HG03378 (cell line): Measurements from ENCODE around the gene CDKAL1.
A peak's percentile ranks its signal among the peaks of the same experiment; 100 is the strongest.

Source experiments
- ATAC-seq: cut with Tn5 transposase; IDR thresholded peaks from one replicate; pipeline ENCODE4 v1.9.1; 2021; ENCODE audit warnings: mild to moderate bottlenecking, moderate library complexity; ENCODE audit not compliant: unreplicated experiment

Gene CDKAL1

GRCh38 chr6:21151119-21151518 is 616.9 kb downstream of the CDKAL1 start:
- ATAC-seq = no peak

DNA sequence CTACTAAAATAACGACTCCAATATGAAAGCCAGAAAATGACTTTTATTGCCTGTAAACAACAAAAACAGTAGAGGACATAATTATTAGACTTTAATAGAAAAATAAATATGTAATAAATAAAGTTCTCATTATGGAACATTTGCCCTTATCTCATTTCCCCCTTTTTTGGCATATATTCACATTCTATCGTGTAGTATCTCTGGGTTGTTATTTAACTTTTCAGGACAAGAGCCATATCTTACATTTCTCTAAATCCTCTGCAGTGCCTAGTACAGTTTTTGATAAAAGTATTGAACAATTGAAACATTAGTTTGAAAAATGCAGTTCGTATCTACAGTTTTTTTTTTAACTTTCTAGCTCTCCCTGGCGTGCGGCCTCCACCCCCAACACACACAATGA is 617.3 kb downstream of the CDKAL1 start:
- no peak for ATAC-seq

GRCh38 chr6:21157186-21157929 is 623.1 kb downstream of the CDKAL1 start:
- peak; percentile 73 for ATAC-seq

GRCh38 chr6:21158149-21158548 is 623.9 kb downstream of the CDKAL1 start:
- no peak for ATAC-seq

DNA sequence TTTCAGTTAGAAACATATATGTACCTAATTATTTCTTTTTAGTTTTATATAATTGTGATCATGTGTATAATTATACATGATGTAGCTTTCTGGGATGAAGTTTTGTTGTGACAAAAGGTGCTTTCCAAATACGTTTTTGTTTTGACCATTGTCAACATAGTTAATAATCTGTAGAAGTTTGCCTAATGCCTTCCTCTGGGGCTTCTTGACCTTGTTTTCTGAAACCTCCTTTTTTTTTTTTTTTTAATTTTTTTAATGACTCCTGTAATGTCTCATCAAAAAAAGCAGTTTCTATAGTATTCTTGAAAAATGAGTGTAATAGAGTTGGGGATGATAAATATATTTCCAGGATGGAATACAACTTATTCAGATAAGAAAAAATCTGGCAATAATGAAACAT is 624.6 kb downstream of the CDKAL1 start:
- peak; percentile 53 for ATAC-seq

GRCh38 chr6:21159465-21159864 is 625.2 kb downstream of the CDKAL1 start:
- ATAC-seq = no peak

DNA sequence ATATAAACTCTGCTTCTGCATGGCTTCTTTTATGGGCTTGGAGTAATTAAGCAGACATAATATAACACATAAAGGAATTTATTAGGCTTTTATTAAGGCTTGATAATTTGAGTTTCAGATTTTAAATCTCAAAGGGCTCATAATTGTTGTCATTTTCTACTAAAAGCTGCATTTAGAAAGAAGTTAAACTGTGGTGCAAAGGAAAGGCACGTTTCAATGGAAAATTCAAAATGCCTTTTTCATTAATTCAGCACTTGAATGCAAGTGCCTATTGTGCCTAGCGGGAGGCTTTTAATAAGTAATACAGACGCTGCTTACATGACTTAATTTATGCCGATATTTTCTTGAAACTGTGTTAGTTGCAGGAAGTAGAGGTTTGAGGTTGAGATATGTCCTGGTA is 627.5 kb downstream of the CDKAL1 start:
- no peak for ATAC-seq

DNA sequence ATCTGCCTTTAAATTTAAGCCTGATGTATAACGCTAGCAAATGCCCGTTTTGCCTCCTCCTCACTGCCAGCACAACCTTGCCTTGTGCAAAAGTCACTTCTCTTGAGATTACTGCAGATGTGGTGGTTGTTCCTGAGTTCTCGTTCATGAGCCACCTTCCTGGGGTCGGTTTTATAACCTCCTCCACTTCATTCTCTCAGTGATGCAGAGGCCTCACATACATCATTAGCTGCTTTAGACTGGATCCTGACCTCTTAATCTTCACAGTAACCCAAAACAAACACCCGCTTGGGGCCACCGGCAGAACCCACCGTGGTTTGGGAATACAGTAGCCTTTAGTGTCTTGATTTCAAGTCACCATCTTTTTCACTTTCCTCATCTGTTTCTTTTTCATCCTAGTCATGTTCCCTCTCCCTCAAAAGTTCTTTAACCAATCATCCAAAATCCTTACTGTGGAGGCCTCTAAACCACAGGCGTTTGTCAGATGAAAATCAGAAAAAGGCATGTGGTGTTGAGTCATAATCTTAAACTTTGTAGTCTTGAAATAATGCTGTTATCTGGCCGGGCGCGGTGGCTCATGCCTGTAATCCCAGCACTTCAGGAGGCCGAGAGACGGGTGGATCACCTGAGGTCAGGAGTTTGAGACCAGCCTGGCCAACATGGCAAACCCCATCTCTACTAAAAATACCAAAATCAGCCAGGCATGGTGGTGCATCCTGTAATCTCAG is 629.0 kb downstream of the CDKAL1 start:
- no peak for ATAC-seq

DNA sequence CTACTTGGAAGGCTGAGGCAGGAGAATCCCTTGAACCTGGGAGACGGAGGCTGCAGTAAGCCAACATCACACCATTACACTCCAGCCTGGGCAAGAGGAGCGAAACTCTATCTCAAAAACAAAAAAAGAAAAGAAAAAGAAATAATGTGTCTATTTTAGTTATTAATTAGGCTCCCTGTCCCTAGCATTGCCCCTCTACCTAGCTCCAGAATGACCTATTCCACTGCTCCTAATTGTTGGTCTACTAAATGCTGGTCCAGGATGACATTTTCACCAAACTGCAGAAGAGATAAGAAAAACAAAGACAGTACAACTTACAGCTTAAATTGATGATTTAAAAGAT is 629.6 kb downstream of the CDKAL1 start:
- no peak for ATAC-seq

GRCh38 chr6:21164768-21165326 is 630.6 kb downstream of the CDKAL1 start:
- peak; percentile 79 for ATAC-seq

GRCh38 chr6:21166754-21167153 is 632.5 kb downstream of the CDKAL1 start:
- ATAC-seq = peak; percentile 57

GRCh38 chr6:21167790-21168189 is 633.5 kb downstream of the CDKAL1 start:
- ATAC-seq = no peak

GRCh38 chr6:21171801-21172200 is 637.5 kb downstream of the CDKAL1 start:
- no peak for ATAC-seq

- ATAC-seq = no peak
Observed at GRCh38 chr6:21173031-21173430, 638.8 kb downstream of the CDKAL1 start.

GRCh38 chr6:21173678-21174077 is 639.4 kb downstream of the CDKAL1 start:
- ATAC-seq = no peak

- no peak for ATAC-seq
Observed at GRCh38 chr6:21176197-21176596, 641.9 kb downstream of the CDKAL1 start.

DNA sequence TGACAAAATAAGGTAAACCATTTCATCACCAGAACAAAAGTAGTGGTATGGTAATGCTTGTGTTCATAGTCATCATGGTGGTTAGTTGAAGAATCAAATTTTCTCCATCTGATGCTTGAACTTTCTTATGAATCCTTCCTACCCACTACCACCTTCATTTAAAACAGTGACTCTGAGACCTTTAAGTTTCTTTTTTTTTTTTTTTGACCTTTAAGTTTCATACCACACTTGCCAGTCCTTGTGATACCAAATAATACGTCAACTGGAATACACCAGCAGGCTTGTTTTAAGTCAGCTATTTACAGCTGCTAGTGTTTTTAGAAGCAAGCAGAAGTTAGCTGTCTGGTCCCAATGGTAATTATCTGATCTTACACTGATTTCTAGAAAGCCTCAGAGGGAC is 645.9 kb downstream of the CDKAL1 start:
- ATAC-seq = peak; percentile 91

- ATAC-seq = no peak
Observed at GRCh38 chr6:21180800-21181337, 646.6 kb downstream of the CDKAL1 start.

DNA sequence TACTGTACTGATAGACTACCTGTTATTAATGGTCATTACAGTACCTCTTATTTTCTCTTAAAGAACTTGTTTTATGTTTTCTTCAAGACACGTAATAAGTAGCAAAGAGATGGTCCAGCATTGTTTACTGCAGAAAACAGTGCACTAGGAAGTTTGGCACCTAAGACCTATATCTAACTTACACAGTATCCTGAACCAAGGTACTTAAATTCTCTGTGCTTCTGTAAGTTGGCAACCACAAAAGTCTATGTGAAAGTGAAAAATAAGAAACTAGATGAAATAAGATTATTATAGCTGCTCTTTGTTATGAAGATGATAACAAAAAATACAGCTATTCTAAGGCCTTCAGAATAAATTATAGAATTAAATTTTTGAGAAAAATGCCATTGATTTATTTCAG is 647.6 kb downstream of the CDKAL1 start:
- ATAC-seq = peak; percentile 40

DNA sequence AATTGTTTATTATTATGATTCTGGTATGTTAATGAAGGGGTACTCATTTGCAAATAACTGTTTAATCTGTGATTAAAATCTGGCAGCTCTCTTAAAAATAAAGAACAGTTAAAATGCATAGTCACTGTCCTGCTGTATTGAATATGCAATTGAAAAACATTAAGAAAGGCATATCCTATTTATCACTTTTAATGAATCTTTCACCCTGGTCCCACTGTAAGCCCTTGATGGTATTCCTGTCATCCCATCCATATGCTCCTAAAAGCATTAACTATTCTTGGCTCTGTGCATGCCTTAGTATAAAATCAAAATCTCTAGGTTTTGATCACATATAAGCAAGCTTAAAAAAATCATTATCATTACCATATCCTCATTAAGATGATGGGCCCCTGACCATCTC is 648.3 kb downstream of the CDKAL1 start:
- no peak for ATAC-seq

GRCh38 chr6:21185861-21186478 is 651.7 kb downstream of the CDKAL1 start:
- no peak for ATAC-seq
